Measurements from ENCODE around the gene PFDN6.

Gene PFDN6

DNA sequence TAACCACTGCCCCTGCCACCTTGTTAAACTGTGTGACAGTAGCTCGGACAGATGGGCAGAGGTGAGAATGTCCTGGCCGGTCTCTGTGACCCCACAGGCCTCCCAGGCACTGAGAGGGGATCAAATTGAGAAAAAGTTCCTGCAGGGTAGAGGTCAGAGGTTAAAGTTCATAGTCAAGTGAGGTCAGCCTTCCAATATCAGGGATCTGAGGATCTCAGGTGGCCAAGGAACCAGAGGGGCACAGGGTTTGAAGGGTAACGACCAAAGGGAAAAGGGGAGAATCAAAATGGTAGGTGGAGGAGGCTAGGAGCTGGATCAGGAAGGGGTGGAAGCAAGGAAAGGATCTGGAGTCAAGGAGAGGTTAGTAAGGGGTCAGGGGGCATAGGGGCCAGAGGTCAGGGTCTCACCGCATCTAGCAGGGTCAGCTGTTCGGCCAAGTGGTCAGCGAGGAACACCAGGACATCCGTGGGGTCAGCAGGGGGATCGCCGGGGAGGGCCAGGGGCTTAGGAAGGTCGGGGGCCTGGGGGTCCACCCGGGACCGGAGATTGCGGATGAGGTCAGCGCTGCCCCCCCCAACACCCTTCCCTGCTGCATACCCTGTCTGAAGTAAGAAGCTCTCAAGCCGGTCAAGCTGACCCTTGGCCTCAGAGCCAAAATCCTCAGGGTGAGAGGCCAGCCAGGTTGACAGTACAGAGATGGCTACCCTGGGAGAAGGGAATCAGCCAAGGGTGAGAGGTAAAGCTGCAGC is 6.4 kb downstream of the PFDN6 start:
- no peak for DNase-seq (ENCODE audit: low read depth)

DNA sequence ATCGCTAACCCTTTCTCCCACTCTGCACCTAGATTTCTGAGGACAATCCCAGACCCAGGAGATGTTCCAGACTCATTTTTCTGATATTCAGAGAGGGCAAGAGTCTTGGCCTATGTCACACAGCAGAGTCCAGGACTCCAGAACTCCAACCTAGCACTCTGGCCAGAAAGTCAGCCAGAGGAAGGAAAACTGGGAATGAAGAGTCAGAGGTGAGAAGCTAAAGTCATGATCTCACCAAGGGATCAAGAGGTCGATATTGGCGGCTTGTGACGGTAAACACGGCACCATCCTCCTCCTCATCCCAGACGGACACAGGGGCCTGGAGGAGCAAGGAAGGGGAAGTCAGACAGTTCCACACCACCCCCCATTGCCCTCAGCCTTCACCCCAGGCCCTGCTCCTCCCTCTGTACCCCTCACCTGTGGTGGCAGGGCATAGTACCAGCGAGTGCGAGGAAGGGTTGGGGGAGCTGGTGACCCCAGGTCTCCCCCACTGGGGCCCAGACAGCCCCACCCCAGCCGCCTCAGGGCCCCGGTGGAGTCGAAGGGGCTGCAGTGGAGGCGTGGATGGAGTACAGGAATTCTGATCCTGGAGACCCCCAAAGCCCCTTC is 7.5 kb downstream of the PFDN6 start:
- DNase-seq (ENCODE audit: low read depth): no peak

- DNase-seq (ENCODE audit: low read depth): no peak
Observed at GRCh38 chr6:33297406-33297955, 8.1 kb downstream of the PFDN6 start.

DNA sequence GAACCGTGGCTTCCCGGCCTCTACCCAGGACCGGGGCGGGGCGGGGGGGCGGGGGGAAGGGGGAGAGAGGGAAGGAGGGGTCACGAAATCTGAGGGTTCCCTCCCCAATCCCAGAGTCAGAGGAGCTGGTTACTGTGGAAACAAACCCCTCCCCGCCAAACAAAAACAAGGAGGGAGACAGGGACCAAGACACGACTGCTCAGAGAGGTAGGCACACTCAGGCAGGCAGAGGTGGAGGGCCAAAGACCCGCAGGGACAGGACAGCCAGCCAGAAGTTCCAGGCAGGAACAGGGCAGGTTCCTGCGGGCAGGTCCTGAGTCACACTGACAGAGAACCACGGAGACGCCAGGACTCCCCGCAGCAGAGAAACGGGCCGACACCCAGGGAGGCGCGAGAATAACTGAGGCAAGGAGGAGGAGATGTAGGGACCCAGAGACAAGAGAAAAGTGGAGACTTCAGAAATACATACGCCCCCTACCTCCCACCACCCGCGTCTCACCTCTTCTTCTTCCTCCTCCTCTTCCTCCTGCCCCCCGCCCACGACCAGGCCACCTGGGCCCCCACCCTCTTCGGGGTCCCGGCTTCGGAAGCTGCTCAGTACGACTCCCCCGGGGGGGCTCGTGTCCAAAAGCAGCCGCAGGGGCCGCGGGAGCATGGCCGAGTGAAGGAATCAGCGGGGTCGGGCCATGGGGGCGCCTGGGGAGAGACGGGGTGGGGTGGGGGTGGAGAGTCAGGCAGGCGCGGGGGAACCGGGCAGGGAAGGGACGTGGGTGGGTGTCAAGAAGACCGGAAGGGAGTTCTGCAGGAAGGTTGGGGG is 8.8 kb downstream of the PFDN6 start:
- DNase-seq (ENCODE audit: low read depth): peak; percentile 81

DNA sequence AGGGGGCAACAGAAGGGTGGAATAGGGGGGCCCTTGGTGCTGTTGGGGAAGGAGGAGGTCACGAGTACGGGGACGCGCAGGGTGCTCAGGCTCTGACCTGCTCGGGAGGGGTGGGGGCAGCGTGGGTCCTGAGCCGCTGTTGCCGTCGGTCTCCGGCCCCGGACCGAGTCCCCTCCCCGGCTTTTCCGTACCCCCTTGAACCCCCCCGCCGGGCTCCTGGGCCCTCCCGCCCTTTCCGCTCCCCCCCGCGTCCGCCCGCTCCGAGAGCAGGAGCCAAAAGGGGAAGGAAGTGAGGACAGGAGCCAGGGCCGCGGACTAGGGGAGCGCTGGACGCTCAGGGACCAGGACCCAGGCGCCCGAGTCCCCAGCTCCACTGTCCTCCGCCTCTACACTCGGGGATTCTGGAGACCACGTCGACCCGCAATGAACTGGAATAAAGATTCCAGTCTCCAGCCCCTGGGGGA is 9.4 kb downstream of the PFDN6 start, which contains the start of gene RGL2:
RGL2 (minus strand) TSS at position 170 of the 464 bp plus-strand sequence. CDS start 332 bp downstream, outside the sequence.
- no peak for DNase-seq (ENCODE audit: low read depth)

DNA sequence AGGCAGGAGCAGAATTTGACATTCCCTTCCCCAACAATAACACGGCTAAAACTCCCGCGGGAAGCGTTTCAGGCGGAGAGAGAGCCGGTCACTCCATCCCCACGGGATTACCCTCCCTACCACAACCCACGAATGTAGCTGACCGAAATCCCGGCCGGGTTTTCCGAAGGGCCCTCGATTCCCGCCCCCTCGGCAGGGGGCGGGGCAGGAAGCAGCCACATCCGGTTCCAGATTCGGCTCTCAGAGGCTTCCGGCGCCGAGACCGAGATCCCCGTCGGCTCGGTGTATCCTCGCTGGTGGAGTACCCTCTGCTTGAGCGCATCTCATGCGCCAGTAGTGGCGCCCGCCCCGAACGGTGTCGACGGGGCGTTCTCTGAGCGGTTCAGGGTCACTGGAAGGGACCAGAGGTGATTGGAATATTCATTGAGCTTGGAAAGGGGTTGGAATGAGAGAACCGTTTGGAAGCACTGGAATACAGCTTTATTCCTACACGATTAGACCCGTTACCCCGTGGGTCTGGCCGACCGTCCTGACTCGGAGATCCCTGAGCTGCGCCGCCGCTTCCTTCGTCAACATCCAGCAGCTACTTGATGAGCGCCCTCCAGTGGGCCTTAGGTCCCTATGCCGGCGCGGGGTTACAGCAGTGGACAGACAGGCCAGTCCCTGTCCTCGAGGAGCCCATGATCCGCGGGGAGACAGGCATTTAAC is 10.0 kb downstream of the PFDN6 start:
- peak; percentile 68 for DNase-seq (ENCODE audit: low read depth)

- DNase-seq (ENCODE audit: low read depth): no peak
Observed at GRCh38 chr6:33301877-33302276, 12.5 kb downstream of the PFDN6 start.

DNA sequence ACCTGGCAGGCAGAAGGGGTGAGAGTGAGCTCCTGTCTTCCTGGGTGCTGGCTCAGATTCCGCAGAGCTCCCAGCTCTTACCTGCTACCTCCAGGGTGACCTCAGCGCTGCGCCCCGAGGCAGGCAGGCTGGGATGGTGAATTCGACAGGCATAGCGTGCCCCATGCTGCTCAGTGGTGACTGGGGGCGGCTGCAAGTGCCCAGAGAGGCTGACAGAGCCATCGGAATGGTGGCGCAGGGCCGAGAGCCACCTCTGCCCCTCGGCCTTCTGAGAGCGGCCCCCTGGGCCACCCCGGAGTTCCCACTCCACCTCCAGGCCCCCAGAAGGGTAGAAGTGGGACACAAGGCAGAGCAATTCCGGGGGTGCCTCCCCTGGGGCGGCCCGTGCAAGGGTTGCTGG is 14.8 kb downstream of the PFDN6 start:
- no peak for DNase-seq (ENCODE audit: low read depth)

DNA sequence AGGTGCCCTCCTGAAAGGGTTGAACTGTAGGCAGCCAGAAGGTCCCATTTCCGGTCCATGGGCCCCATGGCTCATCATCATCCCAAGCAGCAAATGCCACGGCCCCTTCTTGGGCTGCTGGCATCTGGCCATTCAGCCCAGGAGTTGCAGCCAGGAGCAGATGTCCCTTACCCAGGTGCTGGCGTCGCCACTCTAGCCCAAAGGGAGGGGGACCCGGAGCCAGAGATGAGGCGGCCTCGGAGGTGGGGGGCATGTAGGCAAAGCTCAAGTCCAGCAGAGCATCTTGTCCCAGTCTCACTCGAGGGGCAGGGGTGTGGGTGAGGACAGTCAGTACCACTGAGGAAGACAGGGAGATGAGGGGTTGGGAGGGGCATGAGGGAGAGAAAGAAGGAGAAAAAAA is 15.7 kb downstream of the PFDN6 start:
- DNase-seq (ENCODE audit: low read depth): no peak

GRCh38 chr6:33306356-33306755 is 17.0 kb downstream of the PFDN6 start:
- DNase-seq (ENCODE audit: low read depth): no peak

- no peak for DNase-seq (ENCODE audit: low read depth)
Observed at GRCh38 chr6:33312361-33313104, 23.1 kb downstream of the PFDN6 start.

GRCh38 chr6:33313105-33313708 is 23.8 kb downstream of the PFDN6 start:
- DNase-seq (ENCODE audit: low read depth): no peak

DNA sequence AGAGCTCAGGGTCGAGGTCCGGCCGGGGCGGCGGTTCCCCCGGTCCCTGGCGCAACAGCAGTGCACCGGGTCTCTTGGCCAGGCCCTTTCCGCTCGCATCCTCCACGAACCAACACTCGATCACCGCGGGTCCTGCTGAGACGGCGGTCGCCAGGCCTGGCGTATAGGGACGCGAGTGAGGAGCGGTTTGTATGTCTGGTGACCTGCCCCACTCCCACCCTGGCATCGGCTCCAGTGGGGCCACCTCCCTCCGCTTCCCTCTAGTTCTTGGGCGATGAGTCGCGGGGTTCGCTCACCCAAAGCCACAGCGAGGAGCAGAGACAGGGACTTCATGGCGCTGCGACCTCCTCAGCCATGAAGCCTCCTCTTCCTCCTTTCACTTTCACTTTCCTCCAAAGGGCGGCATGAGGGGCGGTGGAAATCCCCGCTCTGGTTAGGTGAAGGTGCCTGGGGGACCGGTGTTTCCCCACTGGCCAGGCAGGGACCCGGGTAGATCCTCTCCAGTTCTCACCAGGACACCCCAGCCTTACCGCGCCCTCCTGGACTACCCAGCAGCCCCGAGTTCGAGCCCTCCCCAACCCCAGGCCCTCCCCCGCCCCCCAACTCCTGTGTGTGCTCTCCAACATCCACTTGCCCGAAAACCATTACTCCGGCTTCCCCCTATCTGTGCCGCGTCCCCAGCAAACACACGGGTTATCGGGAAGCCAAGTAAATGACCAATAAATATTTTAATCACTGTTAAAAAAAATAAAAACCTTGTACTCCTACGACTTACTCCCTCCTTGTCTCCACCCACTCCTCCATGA is 24.5 kb downstream of the PFDN6 start, which contains the start of gene TAPBP:
TAPBP (minus strand) TSS at position 370 of the 806 bp plus-strand sequence; CDS start at position 333, 37 bp downstream.
- DNase-seq (ENCODE audit: low read depth): peak; percentile 20

DNA sequence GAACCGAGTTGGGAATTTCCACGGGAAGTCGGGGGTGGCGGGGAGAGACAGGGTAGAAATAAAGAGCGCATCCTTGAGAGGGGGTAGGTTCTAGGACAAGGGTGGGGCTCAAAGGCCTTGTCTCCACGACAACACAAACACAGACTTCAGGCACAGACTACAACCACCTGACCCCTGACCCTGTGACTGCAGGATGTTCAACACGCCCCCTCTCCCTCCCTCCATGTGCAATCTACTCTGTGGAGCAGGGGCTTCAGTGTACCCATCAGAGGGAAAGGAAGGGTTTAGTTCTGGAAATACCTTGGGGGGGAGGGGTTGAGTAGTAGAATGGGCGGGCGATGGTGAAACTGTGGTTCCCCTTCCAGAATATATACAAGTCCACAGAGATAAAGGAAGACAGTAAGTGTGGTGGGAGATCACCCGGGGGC is 25.1 kb downstream of the PFDN6 start:
- DNase-seq (ENCODE audit: low read depth): peak; percentile 65

- no peak for DNase-seq (ENCODE audit: low read depth)
Observed at GRCh38 chr6:33314943-33315792, 25.8 kb downstream of the PFDN6 start.

DNA sequence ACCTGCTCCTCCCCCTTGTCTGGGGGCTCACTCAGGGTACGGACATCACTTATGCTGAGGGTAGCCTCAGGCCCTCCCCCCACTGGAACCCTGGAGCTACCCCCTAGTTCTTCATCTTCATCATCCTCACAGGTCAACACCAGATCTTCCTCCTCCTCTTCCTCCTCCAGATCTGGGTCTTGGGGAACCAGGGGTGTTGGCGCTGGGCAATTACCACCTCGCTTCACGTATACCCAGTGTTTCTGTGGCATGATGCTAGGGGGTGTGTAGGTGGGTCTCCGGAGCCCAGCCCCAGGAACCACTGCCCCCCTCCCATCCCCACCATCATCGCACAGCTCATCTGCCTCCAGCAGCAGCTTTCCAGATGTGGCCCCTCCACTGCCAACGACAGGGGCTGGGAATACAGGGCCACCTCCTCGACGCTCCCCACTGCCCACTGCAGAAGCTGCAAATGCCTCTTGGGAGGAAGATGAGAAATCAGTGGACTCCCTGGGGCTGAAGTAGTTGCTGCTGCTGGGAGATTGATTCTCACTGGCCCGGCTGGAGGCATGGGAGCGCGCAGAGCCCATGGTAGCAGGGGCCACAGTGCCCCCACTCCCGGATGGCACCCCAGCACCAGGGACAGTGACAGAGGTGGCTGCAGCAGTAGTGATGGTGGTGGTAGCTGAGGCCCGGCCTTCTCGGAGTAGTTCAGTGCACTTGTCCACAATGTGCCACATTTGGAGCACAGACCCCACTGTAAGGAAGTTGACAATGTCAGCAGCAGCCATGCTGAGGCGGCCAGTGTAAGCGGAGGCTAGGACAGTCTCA is 26.6 kb downstream of the PFDN6 start:
- DNase-seq (ENCODE audit: low read depth): no peak

DNA sequence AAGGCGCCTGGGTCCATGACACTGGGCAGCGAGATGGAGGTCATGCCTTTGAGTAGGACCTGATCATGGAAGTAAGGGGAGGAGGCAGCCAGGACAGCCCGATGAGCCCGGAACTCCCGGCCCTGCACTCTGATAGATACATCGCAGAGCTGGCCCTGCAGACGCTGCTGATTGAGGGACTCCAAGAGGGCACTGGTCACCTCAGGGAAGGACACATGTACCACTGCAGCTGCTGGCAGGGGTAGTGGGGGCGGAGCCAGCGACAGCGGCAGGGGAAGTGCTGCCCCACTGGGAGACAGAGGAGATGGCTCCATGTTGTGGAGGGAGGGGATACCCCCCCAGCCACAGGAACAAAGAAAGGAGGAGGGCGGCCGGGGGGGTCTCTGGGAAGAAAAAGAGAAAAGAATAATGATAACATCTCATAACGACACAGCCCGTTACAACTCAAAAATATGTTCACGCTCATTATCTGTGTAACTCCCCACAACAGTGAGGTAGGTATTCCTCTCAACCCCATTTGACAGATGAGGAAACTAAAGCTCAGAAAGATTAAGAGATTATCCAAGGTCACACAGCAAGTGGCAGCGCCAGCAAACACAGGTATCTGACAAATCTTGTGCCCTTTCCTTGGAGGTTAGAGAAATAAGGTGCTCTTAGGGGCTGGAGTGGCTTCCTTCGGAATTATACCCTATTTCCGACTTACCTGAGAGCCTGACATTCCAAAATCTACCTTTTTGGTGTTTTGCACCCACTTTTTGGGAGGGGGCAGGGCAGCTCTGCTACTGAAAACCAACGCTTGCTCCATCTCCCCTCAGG is 27.4 kb downstream of the PFDN6 start:
- DNase-seq (ENCODE audit: low read depth): no peak
